HG03342 (cell line): Measurements from ENCODE around the gene ZNF774.
"Not testable (repeated sequence)": the region's sequence is repeated elsewhere in the genome, so short reads cannot be mapped to it uniquely, and the experiment has no call there.

ENCODE experiments used
- ATAC-seq: cut with Tn5 transposase; IDR thresholded peaks from one replicate; pipeline ENCODE4 v1.9.1; 2021; ENCODE audit warnings: mild to moderate bottlenecking, moderate library complexity; ENCODE audit not compliant: unreplicated experiment

ZNF774 gene

DNA sequence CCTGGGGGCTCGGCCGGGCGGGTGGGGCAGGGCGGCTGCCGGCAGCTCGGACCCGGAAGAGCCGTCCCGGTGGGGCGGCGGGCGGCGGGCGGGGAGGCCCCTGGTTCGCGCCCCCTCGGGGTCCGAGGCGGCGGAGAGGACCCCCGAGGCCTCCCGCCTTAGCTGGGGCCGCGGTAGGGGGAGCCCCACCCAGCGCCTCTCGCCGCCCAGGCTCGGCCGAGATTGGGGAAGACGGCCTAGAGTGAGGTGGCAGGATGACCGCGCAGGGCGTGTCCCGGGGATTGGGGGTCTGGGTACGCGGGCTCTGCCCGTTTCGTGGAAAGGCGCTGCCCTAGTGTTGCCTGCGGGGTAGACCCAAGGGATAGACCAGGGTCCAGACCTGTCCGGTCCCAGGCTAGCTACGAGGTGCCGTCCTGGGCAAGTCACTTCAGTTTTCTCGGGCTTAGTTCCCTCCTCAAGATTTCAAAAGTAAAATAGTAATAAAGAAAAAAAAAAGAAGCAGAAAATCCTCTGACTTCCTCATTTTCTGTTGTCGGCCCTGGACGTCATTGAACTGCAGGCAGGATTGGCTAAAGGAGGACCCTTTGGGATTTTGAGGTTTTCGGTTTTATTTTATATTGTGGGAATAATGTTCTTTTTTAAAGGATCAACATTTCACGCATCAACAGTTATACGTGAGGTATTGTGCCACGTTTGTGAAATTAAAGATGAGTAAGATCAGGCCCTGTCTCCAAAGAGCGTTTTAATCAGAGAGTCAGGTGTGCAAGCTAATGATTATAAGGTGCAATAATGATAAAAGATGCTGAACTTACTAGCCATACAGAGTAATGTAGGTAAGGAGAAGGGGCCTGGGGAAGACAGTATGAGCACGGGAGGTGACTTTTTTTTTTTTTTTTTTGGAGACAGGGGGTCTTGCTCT, 36.6 kb downstream of the ZNF774 start:
- peak; percentile 42 for ATAC-seq

GRCh38 chr15:90389513-90389912, 37.4 kb downstream of the ZNF774 start:
- ATAC-seq = no peak

DNA sequence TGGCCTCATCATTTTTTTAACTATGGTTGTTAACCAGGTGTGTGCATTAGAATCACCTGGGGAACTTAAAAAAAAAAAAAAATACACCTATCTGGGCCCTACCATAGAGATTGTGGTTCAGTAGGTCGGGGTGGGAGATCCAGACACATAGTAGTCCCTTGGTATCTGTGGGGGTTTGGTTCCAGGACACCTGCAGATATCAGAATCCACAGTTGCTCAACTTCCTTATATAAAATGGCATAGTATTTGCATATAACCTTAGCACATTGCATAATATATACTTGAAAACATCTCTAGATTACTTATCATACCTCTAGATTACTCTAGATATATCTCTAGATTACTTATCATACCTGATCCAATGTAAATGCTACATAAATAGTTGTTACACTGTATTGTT, 41.0 kb downstream of the ZNF774 start:
- ATAC-seq = no peak

DNA sequence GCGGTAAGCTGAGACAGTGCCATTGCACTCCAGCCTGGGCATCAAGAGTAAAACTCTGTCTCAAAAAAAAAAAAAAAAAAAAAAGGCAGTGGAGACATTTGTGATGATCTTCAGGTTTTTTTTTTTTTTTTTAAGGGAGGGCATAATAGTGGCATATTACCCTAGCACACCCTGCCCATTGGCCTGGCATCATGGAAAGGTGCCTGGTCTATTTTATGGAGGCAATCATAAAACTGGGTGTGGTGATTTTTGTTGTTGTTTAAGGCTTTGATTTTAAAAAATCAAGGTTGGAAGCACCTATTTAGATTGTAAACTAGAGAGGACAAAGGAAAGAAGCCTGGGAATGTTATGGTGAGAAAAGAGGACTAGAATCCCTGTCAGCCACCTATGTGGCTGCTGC, 42.0 kb downstream of the ZNF774 start:
- no peak for ATAC-seq

GRCh38 chr15:90394748-90395442, 42.8 kb downstream of the ZNF774 start:
- ATAC-seq = no peak

- no peak for ATAC-seq
These were observed 44.2 kb downstream of the ZNF774 start for GRCh38 chr15:90396321-90396720.

GRCh38 chr15:90400005-90400758, 48.1 kb downstream of the ZNF774 start:
- ATAC-seq = no peak

GRCh38 chr15:90400759-90401314, 48.8 kb downstream of the ZNF774 start:
- peak; percentile 99 for ATAC-seq

- ATAC-seq = no peak
These were observed 49.4 kb downstream of the ZNF774 start for GRCh38 chr15:90401495-90401894.

DNA sequence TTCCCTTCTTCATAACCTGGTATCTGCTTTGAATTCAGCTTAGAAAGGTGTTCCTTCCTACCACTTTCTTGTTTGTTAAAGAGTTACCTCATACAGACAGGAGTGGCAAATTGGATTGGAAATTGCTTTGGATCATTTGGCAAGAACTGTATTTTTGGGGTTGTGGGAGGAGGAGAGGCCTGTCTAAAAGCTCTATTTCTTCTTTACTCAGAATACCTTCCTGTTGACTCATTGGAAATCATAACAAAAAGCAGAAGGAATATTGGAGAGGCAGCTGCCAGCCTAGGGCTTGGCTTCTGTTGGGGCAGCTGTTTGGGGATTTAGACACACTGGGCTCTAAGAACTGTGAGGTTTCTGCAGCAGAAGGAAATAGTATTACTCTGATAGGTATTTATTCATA, 50.1 kb downstream of the ZNF774 start:
- ATAC-seq = no peak

DNA sequence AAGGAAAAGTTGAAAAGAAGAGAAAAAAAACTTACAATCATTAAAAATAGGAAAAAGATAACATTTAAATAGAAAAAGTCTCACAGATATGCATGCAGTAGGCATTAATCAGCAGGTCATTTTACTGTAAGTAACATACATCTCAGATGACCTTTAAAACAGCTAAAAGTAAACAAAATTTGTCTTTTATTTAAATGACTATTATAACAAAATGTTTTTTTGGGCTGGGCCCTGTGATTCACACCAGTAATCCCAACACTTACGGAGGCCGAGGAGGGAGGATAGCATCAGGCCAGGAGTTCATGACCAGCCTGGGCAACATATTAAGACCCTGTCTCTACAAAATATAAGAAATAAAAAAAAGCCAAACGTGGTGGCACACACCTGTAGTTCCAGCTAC, 50.7 kb downstream of the ZNF774 start:
- ATAC-seq = no peak

DNA sequence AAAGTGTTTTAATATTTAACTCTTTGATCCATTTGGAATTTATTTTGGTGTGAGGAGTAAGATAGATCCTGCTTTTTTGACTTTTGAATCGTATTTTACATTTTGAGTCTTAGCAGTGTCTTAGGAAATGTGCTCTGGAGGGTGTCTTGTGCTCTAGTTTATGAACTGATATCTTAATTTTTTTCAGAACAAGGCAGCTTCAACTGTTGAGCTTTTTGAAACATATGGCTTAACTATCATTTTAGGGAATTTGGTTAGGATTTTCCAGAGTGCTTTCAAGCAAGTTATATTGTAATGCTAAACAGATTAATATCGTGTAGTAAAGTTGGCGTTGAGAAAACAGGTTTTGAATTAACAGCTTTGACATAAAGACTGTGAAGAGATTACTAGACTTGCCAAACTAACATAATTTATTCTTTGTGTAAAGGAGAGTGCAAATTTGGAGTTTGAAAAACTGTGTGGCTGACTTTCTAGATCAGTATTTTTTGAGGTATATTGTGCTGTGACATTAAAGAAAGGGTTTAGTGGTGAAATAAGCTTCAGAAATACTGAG, 53.0 kb downstream of the ZNF774 start:
- no peak for ATAC-seq

- no peak for ATAC-seq
These were observed 55.3 kb downstream of the ZNF774 start for GRCh38 chr15:90407336-90407735.

- no peak for ATAC-seq
These were observed 55.8 kb downstream of the ZNF774 start for GRCh38 chr15:90407871-90408317.

DNA sequence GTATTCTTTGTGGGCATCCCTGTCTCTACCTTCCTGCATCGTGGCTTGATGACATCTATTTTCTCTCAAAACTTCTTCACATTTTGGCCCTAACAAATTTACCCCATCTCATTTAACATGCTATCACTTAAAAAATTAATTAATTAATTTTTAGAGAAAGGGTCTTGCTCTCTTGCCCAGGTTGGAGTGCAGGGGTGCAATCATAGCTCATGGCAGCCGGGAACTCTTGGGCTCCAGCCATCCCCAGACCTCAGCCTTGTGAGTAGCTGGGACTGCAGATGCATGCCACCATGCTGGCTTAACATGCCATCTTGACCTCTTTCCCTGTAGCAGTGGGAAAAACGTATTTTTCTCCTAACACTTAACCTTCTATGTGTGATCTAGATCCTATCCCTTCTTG, 56.6 kb downstream of the ZNF774 start:
- no peak for ATAC-seq

DNA sequence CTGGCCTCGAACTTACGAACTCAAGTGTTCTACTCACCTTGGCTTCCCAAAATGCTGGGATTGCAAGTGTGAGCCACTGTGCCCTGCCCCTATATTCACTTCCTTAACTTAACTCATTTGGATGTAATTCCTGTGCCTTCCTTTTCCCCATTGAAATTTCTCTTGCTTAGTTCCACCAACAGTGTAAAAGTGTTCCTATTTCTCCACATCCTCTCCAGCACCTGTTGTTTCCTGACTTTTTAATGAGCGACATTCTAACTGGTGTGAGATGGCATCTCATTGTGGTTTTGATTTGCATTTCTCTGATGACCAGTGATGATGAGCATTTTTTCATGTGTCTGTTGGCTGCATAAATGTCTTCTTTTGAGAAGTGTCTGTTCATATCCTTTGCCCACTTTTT, 57.5 kb downstream of the ZNF774 start:
- ATAC-seq = not testable (repeated sequence)

- ATAC-seq = not testable (repeated sequence)
These were observed 58.2 kb downstream of the ZNF774 start for GRCh38 chr15:90410316-90410715.

GRCh38 chr15:90411176-90411575, 59.1 kb downstream of the ZNF774 start:
- no peak for ATAC-seq
